DMS153 treated with DMSO at 0.1 percent for 48 hours (cell line): ENCODE data around the gene SPIB.
"Not testable (repeated sequence)": the region's sequence is repeated elsewhere in the genome, so short reads cannot be mapped to it uniquely, and the experiment has no call there.

Source experiments
- DNase-seq: peaks from one replicate; lab custom pipeline; 2025; ENCODE audit not compliant: unreplicated experiment; lab: John Stamatoyannopoulos, UW

SPIB gene

DNA sequence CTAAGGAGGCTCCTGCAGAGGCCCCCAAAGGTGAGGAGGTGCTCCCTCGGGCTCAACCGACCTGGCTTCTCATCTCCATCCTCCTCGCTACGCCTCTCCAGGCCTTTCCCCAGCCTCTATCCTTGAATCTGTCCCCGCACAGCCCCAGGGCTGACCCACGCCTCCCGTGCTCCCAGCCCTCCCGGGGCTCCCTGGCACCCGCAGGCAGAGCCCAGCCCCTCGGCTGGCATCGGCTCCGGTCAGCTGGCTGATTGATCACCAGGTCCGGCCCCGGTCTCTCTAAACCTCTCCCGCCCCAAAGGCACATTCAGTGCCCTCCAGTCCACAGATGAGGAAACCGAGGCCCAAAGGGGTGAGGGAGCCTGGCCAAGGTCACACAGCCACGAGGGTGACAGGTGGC, 16.5 kb downstream of the SPIB start:
- no peak for DNase-seq

DNA sequence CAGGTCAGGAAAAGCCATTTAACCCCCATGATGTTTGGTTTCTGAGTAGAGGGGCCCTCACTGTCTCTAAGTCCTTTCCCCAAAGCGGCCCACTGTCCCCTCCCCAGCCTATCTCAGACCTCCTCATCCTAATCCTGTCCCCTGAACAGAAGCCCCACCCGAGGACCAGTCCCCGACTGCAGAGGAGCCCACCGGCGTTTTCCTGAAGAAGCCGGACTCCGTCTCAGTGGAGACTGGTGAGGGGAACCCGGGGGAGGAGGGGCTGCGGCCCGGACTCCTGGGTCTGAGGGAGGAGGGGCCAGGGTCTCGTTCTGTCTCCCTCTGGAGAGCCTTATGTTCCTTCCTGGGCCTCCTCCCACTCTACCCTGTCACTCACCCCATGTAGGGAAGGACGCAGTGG, 16.9 kb downstream of the SPIB start:
- no peak for DNase-seq

DNA sequence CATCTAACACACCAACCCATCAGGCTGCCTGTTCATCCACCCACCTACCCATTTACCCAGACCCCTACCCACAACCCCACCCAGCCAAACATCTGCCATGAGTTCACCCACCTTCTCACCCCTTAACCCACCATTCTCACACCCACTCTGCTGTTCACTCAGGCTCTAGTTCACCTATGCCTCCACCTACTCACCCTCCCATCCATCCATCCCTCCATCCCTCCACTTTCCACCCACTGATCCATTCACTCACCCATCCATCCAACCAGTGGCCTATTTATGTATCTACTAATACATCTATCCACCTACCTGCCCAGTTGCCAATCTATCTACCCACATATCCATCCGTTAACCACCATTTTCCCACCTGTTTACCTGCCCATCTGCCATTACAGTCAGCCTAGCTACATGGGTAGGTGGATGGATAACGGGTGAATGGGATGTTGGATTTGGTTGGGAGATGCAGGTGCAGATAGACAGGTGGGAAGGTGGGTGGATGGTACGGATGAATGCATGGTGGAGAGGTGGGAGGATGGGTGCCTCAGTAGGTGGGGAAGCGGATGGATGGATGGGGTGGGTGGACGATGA, 19.2 kb downstream of the SPIB start:
- DNase-seq = no peak

DNA sequence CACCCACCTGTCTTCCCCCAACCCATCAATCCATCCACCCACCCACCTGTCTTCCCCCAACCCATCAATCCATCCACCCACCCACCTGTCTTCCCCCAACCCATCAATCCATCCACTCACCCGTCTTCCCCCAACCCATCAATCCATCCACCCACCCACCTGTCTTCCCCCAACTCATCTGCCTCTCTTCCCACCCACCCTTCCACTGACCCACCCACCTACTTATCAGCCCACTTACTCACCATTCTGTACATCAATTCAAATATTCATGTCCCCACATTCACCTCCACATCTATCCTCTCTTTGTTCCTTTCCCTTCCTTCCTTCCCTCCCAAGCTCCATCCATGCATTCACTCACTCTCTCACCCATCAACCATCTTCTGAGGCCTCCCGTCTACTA, 20.4 kb downstream of the SPIB start:
- DNase-seq = not testable (repeated sequence)

DNA sequence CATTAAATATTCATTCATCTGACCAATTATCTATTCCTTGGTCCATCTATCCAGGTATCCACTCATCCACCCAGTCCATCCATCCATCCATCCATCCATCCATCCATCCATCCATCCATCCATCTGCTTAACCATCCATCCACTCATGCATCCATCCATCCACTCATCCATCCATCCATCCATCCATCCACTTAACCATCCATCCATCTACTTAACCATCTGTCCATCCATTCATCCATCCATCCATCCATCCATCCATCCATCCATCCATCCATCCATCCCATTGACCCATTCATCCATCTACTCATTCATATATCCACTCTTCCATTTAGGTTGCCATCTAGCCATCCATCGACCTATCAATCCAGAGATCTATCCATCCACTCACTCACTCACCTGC, 25.3 kb downstream of the SPIB start:
- DNase-seq = no peak

DNA sequence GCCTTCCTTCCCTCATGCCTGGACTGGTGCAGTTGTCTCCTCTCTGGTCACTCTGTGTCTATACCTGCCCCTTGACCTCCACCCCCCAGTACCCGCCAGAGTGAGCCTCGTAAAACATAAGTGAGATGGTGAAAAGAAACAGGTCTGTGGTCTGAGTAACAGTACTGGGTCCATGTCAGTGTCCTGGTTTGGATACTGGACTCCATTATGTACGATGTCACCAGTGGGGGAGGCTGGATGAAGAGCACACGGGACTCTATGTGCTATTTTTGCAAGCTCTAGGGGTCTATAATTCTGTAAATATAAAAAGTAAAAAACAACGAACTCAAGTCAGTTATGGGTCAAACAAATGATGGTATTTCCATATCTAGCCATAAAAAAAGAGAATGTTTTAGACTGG, 28.3 kb downstream of the SPIB start:
- no peak for DNase-seq

DNA sequence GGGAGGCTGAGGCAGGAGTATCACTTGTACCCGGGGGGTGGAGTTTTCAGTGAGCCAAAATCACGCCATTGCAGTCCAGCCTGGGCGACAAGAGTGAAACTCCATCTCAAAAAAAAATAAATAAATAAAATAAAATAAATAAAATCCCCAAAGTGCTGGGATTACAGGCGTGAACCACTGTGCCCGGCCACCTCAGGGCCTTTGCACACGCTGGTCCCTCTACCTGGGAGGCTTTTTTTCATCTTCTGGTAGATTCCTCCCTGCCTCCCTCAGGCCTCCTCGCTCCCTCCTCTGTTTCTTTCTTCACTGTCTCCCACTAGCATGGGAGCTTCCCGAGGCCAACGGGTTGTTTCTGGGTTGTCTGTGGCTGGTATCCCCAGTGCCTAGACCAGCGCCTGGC, 29.0 kb downstream of the SPIB start:
- DNase-seq = no peak

DNA sequence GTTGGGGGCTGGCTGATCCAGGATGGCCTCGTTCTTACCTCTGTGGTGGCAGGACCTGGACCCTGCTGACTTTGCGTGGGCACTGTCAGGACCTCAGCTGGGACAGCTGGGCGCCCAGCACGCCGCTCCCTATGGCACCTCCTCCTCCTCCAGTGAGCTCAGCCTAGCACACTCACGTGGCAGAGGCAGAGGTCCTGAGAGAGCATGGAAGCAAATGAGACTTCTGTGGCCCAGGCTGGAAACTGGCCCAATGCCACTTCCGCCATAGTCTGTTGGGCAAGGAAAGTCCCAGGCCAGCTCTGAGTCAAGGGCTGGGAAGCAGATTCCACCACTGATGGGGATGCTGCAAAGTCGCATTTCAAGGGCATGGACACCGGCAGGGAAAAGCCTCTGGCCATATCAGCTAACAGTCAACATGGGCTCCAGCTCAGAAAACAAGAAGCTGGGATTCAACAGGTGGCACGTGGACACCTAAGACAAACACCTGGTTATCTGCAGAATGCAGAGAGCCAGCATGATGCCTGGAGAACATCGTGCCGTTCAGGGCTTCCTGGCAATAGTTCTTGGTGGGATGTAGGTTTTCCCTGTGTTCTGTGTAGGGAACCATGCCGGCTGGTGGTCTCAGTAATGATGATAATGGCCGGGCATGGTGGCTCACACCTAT, 30.6 kb downstream of the SPIB start:
- DNase-seq = no peak

DNA sequence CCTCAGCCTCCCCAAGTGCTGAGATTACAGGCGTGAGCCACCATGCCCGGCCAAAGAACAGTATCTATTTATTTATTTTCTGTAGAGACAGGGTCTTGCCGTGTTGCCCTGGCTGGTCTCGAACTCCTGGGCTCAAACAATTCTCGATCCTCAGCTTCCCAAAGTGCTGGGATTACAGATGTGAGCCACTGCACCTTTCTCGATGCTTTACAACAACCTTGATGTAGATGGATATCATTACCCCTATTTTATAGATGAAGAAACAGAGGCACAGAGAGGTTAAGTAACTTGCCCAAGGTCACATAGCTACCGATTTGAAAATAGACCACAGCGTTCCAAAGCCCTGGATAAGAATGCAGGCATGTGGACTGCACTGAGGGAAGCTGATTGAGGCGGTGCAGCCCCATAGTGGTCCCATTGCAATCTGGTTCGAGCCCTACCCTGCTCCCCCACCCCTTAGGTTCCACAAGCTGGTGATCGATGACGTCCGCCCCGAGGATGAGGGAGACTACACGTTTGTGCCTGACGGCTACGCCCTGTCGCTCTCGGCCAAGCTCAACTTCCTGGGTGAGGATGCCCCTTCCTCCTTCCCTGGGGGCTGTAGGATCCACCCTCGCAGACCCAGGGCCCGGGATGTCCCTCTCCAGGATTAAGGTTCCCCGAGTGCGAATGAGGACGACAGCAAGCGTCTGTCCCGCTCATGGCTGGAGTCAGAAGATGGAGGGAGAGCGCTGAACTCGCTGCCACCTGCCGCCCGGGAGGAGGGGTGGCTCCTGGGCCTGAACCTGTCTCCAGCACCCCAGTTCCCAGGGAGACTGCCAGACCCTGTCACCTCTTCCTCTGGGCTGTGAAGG, 31.9 kb downstream of the SPIB start:
- DNase-seq = no peak

DNA sequence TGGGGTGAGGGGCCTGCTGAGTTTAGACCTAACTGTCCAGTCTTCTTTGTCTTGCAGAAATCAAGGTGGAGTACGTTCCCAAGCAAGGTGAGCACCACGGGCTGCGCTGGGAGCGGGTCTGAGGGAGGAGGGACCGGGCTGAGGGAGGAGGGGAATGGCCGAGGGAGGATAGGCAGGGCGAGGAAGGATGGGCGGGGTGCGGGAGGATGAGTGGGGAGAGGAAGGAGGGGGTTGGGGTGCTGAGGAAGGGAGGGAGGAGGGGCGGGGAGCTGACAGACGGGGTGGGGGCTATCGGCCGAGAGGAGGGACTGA, 32.4 kb downstream of the SPIB start:
- no peak for DNase-seq

DNA sequence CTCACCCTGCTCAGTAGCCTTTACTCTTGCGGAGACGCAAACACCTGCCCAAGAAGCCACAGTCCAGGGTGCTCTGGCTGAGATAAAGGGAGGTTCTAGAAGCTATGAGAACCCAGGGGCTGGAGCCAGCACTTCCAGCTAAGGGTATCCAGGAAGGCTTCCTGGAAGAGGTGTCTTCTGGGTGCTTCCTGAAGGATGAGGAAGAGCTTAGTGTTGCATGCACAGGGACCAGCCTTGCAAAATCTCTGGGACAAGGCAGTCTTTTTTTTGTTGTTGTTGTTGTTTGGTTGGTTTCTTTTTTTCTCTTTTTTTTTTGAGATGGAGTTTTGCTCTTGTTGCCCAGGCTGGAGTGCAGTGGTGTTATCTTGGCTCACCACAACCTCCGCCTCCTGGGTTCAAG, 34.5 kb downstream of the SPIB start:
- no peak for DNase-seq

DNA sequence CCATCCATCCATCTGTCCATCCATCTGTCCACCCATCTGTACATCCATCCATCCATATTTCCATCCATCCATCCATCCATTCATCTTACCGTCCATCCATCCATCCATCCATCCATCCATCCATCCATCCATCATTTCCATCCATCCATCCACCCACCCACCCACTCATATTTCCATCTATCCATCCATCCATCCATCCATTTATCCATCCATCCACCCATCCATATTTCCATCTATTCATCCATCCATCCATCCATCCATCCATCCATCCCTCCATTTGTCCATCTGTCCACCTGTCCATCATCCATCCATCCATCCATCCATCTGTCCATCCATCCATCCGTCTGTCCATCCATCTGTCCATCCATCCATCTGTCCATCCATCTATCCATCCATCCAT, 37.3 kb downstream of the SPIB start:
- DNase-seq = no peak

DNA sequence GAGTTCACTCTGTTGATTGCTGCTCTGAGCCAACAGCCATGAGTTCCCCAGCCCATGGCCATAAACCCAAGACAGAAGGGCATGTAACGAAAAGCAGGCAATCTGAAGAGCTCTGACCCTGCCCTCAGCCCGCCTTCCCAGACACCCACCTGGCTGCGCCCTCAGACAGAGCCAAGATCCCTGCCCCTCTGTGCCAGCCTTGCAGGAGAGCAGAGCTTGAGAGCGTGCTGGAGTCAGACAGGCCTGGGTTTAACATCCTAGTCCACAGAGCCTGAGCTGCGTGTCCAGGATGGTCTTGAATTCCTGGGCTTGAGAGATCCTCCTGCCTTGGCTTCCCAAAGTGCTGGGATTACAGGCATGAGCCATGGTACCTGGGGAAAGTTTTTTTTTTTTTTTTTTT, 38.6 kb downstream of the SPIB start:
- DNase-seq = no peak

DNA sequence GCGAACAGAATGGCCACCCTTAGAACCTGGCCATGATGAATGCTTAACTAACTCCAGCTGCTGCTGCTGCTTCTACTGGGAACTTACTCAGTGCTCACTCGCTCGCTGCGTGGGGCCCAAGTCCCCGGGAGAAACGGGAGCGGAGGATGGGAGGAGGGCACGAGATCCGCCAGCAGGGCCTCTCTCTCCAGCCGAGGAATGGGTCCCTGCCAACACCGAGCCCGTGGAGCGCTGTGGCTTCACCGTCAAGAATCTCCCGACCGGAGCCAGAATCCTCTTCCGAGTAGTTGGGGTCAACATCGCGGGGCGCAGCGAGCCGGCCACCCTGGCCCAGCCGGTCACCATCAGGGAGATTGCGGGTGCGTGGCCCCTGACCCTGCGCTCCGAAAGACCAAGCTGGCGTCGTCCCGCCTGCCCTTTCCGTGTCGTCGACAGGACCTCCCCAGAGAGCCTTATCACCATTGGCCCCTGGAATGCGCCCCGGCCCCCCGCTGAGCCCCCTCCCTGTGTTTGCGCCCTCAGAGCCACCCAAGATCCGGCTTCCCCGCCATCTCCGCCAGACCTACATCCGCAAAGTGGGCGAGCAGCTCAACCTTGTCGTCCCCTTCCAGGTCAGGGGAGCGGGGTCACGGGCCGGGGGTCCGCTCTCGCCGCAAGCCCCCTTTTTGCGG, 39.8 kb downstream of the SPIB start:
- no peak for DNase-seq

DNA sequence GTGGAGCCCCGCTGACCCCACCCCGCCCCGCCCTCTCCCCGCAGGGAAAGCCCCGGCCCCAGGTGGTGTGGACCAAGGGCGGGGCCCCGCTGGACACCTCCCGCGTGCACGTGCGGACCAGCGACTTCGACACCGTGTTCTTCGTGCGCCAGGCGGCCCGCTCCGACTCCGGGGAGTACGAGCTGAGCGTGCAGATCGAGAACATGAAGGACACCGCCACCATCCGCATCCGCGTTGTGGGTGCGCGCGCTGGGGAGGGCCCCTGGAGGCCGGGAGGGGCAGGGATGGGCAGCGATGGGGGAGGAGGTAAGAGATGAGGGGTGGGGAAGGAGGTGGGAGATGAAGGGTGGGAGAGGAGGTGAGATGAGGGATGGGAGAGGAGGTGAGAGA, 40.3 kb downstream of the SPIB start:
- no peak for DNase-seq

DNA sequence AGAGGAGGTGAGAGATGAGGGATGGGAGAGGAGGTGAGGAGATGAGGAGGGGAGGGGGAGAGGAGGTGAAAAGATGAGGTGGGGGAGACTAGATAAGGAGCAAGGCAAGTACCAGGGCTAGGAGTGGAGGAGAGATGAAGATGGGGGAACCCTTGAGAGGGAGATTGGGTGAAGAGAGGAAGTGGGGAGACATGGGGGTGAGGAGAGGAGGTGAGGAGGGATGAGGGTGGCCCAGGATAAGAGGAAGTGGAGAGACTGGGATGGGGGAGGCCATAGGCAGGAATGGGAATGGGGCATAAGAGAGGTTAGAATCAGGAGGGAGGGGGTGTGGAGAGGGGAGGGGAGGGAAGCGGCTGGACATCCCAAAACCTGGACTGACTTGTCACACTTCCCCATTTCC, 40.9 kb downstream of the SPIB start:
- no peak for DNase-seq

DNA sequence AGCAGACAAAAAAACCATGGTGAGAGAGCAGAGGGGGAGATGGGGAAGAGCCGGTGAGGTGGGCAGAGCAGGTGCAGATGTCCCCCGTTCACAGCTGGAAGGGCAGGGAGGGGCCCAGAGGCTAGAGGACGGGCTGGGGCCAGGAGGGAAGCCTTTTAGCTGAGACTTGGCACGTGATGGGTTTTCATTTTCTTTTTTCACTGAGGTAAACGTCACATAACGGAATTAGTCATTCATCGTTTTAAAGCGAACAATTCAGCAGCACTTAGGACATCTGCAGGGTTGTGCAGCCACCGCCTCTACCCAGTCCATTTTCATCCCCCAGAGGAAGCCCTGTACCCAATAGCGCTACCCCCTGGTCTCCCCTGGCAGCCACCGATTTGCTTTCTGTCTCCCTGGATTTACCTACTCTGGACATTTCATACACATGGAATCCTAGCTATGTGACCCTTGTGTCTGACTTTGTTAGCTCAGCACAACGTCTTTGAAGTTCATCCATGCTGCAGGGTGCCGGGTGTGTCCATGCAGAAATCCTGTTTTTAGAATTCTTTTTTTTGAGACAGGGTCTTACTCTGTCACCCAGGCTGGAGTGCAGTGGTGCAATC, 41.5 kb downstream of the SPIB start:
- no peak for DNase-seq

DNA sequence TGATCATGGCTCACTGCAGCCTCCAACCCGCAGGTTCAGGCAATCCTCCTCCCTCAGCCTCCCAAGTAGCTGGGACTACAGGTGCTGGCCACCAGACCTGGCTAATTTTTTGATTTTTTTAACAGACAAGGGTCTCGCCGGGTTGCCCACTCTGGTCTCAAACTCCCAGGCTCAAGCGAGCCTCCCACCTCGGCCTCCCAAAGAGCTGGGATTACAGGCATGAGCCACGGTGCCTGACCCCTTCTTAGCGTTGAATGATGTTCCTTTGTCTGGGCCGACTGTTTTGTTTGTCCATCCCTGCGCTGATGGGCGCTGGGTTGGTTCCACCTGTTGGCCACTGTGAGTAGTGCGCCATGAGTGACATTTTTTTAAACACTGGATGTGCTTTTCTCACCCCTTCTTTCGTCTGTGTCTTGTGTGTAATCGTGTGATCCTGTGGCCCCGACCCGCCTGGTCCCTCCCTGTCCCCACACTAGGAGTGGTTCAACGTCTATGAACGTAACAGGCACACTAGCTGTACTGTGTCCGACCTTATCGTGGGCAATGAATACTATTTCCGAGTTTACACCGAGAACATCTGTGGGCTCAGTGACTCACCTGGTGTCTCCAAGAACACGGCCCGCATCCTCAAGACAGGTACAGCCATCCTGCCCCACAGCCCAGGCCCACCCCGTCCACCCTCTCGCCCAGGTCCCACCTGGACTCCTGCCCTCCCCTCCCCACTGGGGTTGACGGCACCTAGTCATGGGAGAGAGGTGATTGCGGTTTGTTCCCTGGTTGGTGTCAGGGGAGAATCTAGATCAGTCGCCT, 42.5 kb downstream of the SPIB start:
- peak; percentile 50 for DNase-seq

DNA sequence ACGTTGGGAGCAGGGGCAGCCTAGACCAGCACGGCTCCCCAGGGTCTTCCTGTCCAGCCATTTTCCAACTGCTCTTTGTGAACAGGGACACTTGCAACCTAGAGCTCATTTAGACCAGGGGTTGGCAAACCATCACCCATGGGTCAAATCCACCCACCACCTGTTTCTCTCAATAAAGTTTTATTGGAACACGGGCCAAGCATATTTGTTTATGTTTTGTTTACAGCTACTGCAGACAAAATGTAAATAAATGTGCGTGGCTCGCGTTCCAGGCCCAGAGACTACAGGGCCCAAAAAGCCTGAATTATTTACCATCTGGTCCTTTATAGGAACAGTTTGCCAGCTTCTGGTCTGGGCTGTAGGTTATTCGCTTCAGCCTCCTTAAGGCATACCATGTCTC, 44.2 kb downstream of the SPIB start:
- no peak for DNase-seq

DNA sequence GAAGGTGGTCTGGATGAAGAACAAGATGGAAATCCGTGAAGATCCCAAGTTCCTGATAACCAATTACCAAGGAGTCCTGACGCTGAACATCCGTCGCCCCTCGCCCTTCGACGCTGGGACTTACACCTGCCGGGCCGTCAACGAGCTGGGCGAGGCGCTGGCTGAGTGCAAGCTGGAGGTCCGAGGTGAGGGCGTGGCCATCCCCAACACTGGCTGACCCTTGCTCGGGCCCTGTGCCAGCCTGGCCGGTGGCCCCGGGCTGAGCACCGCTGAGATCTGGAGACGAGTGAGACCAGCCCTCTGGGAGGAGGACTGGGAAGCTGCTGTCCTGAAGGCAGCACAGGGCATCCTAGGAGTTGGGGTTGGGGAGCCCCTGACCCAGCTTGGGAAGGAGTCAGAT, 45.6 kb downstream of the SPIB start:
- DNase-seq = no peak

DNA sequence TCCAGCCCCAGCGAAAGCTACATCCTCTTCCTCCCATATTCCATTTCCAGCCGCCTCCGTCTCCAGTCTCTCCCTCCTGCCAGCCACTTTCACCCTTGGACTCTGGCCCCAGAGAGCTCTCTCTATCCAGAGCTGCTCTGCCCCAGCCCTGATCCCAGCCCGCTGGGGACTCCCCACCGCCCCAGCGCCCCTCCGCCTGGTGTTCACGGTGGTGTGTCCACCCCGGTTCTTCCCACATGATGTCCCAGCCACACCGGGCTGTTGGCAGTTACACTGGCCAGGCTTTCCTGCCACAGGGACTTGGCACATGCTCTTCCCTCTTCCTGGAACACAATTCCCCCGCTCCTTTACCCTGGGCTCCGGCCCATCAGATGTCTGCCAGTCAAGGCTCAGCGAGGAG, 46.3 kb downstream of the SPIB start:
- DNase-seq = no peak
